Neural cell (in vitro differentiated cells): ENCODE results near the gene MGAT4C. TPM values are rescaled to one million over a fixed set of nuclear protein-coding genes. Genes with fewer than 3 reads are reported as not detected.

Experiments used
- H2AFZ ChIP-seq: fragments of 200-600, 300-800 bp; sonication (generic), shearing (Covaris generic); 2 replicates; pipeline ENCODE4 v1.6.0; 2014; ENCODE audit warnings: low read depth, mild to moderate bottlenecking, antibody characterized with exemption, low read length, moderate library complexity
- H3F3A ChIP-seq: fragments of 200-600 bp; shearing (Covaris generic); 2 replicates; pipeline ENCODE4 v1.6.1; 2016; ENCODE audit warnings: mild to moderate bottlenecking, moderate library complexity, mixed read lengths, antibody characterized with exemption, low read length; ENCODE audit not compliant: insufficient read depth, poor library complexity, severe bottlenecking
- H3K27ac ChIP-seq: fragments of 200-600, 300-800 bp; sonication (generic), shearing (Covaris generic); 2 replicates; pipeline ENCODE4 v1.5.1; 2014; ENCODE audit warnings: mild to moderate bottlenecking, low read length, moderate library complexity
- H3K27me3 ChIP-seq: fragments of 300-800, 200-600 bp; sonication (generic), shearing (Covaris generic); 2 replicates; pipeline ENCODE4 v1.6.0; 2014; ENCODE audit warnings: mild to moderate bottlenecking, low read depth, low read length, moderate library complexity; ENCODE audit not compliant: insufficient read depth
- H3K36me3 ChIP-seq: fragments of 300-800, 200-600 bp; sonication (generic), shearing (Covaris generic); 2 replicates; pipeline ENCODE4 v1.5.1; 2014; ENCODE audit warnings: mild to moderate bottlenecking, antibody characterized with exemption, low read length, moderate library complexity; ENCODE audit not compliant: insufficient read depth
- H3K4me2 ChIP-seq: fragments of 300-800, 200-600 bp; sonication (generic), shearing (Covaris generic); 2 replicates; pipeline ENCODE4 v1.6.0; 2014; ENCODE audit warnings: mild to moderate bottlenecking, low read length
- H3K4me3 ChIP-seq: fragments of 300-800, 200-600 bp; sonication (generic), shearing (Covaris generic); 2 replicates; pipeline ENCODE4 v1.5.1; 2014; ENCODE audit warnings: mild to moderate bottlenecking, low read length, moderate library complexity
- H3K79me2 ChIP-seq: fragments of 200-600 bp; shearing (Covaris generic); replicated peaks from 2 replicates; pipeline ENCODE4 v1.6.0; 2014; ENCODE audit warnings: mild to moderate bottlenecking, low read length, moderate library complexity; ENCODE audit not compliant: insufficient read depth
- H3K9ac ChIP-seq: fragments of 300-800, 200-600 bp; sonication (generic), shearing (Covaris generic); 2 replicates; pipeline ENCODE4 v1.6.1; 2016; ENCODE audit warnings: mild to moderate bottlenecking, low read length, mixed read lengths
- H3K9me2 ChIP-seq: fragments of 200-600 bp; shearing (Covaris generic); 2 replicates; pipeline ENCODE4 v1.6.1; 2016; ENCODE audit warnings: mild to moderate bottlenecking, low read length, mixed read lengths; ENCODE audit not compliant: insufficient read depth
- H3K9me3 ChIP-seq: fragments of 200-600, 300-800 bp; sonication (generic), shearing (Covaris generic); 2 replicates; pipeline ENCODE4 v1.6.1; 2016; ENCODE audit warnings: mild to moderate bottlenecking, mixed run types, low read length, moderate library complexity, mixed read lengths
- H4K20me1 ChIP-seq: fragments of 200-600 bp; shearing (Covaris generic); 2 replicates; pipeline ENCODE4 v1.6.1; 2016; ENCODE audit warnings: mild to moderate bottlenecking, mixed run types; ENCODE audit not compliant: insufficient read depth
- EZH2 ChIP-seq: fragments of 200-600, 300-800 bp; shearing (Covaris generic), sonication (generic); IDR thresholded peaks from 2 replicates; pipeline ENCODE4 v1.6.1; 2014; ENCODE audit warnings: antibody characterized with exemption, low read length, borderline replicate concordance, mild to moderate bottlenecking; ENCODE audit not compliant: insufficient read depth, poor library complexity, severe bottlenecking
- RAD21 ChIP-seq: fragments of 450-650 bp; conservative IDR thresholded peaks from 2 replicates; pipeline ENCODE4 v1.6.1; 2014; ENCODE audit warnings: antibody characterized with exemption, mild to moderate bottlenecking, moderate library complexity
- polyA plus RNA-seq: library from polyadenylated mRNA; depleted of rRNA; stranded (reverse); fragments of >200 nt; gene quantifications from 2 replicates; pipeline ENCODE4 v1.2.3, GENCODE V29; 2014
- TF ChIP-seq, protein P1 (sequence below): IDR thresholded peaks from 2 replicates; pipeline ENCODE4 v1.6.1; 2012; ENCODE audit warnings: borderline replicate concordance
- TF ChIP-seq, protein P2 (sequence below): fragments of 450-650 bp; IDR thresholded peaks from 2 replicates; pipeline ENCODE4 v1.5.1; 2014; ENCODE audit warnings: antibody characterized with exemption, mild to moderate bottlenecking, moderate library complexity; ENCODE audit not compliant: poor library complexity, severe bottlenecking

Gene MGAT4C
- polyA plus RNA-seq, 1 donor from 2014 or later = 20.7 TPM

DNA sequence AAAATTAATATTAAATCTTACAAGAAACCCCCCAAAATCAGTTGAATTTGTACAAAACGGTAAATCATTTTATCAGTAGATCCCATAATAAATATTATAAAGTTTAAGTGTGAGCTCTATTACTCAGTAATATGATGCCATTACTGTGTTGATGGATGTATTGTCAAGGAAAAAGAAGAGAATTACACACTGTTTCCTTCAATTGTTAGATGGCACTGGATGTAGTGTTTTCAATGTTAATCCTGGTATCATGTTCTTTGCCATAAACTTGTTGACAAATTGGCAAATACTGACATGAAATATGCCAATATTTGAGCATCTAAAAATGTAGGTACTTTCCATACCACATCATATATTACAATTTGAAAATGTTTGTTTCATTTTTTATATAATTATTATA lies 280.5 kb downstream of the MGAT4C start:
- no peak overlapping the region for H3K4me2 ChIP-seq
- H3K79me2 ChIP-seq = no peaks in the 10 kb centered on the region
- no peaks in the 10 kb centered on the region for H3K36me3 ChIP-seq
- H3K4me3 ChIP-seq = no peak overlapping the region
- H3K27ac ChIP-seq = no peak overlapping the region
- no peaks in the 10 kb centered on the region for H3F3A ChIP-seq
- H4K20me1 ChIP-seq = no peaks in the 10 kb centered on the region
- no peak for TF ChIP-seq EZH2
- no peak for TF ChIP-seq RAD21
- TF ChIP-seq, protein P1, sequence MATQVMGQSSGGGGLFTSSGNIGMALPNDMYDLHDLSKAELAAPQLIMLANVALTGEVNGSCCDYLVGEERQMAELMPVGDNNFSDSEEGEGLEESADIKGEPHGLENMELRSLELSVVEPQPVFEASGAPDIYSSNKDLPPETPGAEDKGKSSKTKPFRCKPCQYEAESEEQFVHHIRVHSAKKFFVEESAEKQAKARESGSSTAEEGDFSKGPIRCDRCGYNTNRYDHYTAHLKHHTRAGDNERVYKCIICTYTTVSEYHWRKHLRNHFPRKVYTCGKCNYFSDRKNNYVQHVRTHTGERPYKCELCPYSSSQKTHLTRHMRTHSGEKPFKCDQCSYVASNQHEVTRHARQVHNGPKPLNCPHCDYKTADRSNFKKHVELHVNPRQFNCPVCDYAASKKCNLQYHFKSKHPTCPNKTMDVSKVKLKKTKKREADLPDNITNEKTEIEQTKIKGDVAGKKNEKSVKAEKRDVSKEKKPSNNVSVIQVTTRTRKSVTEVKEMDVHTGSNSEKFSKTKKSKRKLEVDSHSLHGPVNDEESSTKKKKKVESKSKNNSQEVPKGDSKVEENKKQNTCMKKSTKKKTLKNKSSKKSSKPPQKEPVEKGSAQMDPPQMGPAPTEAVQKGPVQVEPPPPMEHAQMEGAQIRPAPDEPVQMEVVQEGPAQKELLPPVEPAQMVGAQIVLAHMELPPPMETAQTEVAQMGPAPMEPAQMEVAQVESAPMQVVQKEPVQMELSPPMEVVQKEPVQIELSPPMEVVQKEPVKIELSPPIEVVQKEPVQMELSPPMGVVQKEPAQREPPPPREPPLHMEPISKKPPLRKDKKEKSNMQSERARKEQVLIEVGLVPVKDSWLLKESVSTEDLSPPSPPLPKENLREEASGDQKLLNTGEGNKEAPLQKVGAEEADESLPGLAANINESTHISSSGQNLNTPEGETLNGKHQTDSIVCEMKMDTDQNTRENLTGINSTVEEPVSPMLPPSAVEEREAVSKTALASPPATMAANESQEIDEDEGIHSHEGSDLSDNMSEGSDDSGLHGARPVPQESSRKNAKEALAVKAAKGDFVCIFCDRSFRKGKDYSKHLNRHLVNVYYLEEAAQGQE = no peak
- H3K27me3 ChIP-seq = no peaks in the 10 kb centered on the region
- H3K9me3 ChIP-seq = no peaks in the 10 kb centered on the region
- H3K9ac ChIP-seq = no peak overlapping the region
- H2AFZ ChIP-seq = no peak overlapping the region
- no peaks in the 10 kb centered on the region for H3K9me2 ChIP-seq

DNA sequence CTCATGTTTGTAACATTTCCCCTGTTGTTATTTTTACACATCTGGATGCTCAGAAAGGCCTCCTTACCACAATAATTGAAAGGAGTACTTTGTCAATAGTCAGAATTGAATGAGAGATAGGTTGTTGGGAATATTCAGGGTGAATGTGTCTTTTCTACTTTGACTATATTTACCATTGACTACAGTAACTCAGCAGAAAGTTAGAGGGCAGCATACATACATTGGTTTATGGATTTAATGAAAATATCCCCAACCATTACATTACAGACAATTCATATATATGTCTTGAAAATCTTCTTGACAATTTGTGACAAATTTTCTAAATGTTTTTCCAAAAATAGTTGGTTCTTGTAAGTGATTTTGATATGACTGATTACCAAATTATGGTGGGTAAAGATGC lies 284.4 kb downstream of the MGAT4C start:
- H3K9ac ChIP-seq = no peak overlapping the region
- TF ChIP-seq EZH2 = no peak
- TF ChIP-seq, protein P1 = no peak
- no peak for TF ChIP-seq RAD21
- TF ChIP-seq, protein P2, sequence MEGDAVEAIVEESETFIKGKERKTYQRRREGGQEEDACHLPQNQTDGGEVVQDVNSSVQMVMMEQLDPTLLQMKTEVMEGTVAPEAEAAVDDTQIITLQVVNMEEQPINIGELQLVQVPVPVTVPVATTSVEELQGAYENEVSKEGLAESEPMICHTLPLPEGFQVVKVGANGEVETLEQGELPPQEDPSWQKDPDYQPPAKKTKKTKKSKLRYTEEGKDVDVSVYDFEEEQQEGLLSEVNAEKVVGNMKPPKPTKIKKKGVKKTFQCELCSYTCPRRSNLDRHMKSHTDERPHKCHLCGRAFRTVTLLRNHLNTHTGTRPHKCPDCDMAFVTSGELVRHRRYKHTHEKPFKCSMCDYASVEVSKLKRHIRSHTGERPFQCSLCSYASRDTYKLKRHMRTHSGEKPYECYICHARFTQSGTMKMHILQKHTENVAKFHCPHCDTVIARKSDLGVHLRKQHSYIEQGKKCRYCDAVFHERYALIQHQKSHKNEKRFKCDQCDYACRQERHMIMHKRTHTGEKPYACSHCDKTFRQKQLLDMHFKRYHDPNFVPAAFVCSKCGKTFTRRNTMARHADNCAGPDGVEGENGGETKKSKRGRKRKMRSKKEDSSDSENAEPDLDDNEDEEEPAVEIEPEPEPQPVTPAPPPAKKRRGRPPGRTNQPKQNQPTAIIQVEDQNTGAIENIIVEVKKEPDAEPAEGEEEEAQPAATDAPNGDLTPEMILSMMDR = no peak
- H3K4me2 ChIP-seq = no peak overlapping the region
- H3F3A ChIP-seq = no peaks in the 10 kb centered on the region
- H2AFZ ChIP-seq = no peak overlapping the region
- H3K9me2 ChIP-seq = no peaks in the 10 kb centered on the region
- no peaks in the 10 kb centered on the region for H3K36me3 ChIP-seq
- no peak overlapping the region for H3K4me3 ChIP-seq
- H3K27me3 ChIP-seq = no peaks in the 10 kb centered on the region
- H3K9me3 ChIP-seq = no peaks in the 10 kb centered on the region
- no peaks in the 10 kb centered on the region for H4K20me1 ChIP-seq
- H3K27ac ChIP-seq = no peak overlapping the region
- no peaks in the 10 kb centered on the region for H3K79me2 ChIP-seq
